HEK293 (cell line): Measurements from ENCODE around the gene ZMYND12.
"Not testable (repeated sequence)": the region's sequence is repeated elsewhere in the genome, so short reads cannot be mapped to it uniquely, and the experiment has no call there.

Source experiments
- CTCF ChIA-PET: fragments of 350-600 bp; formaldehyde crosslinking; extraction: SDS; loops from one replicate; lab custom pipeline; 2021; ENCODE audit warnings: antibody characterized with exemption; lab: Yijun Ruan, JAX
- POLR2A ChIA-PET: fragments of 300-600 bp; formaldehyde crosslinking; extraction: SDS; loops from one replicate; lab custom pipeline; 2020; ENCODE audit warnings: antibody characterized with exemption, inconsistent platforms; lab: Yijun Ruan, JAX
- H3K27ac ChIP-seq: fragments of 200-500 bp; sonication (Bioruptor generic); 2 replicates; pipeline ENCODE4 v1.5.1; 2014; ENCODE audit warnings: low read depth, low read length, control low read depth, inconsistent platforms; ENCODE audit errors: extremely low read depth
- H3K36me3 ChIP-seq, 2 experiments: fragments of 200-500 bp in 1 of 2; sonication (Bioruptor generic) in 1 of 2; 1 replicate in 1 of 2; 2 replicates in 1 of 2; pipeline ENCODE4 v1.5.1; 2014 to 2017; ENCODE audit warnings: inconsistent platforms in 2 of 2, low read length in 2 of 2; ENCODE audit not compliant: control insufficient read depth in 2 of 2, insufficient read depth in 1 of 2
- H3K4me1 ChIP-seq: fragments of 200-500 bp; sonication (Bioruptor generic); 2 replicates; pipeline ENCODE4 v1.5.1; 2014; ENCODE audit warnings: mild to moderate bottlenecking, low read length, inconsistent platforms; ENCODE audit not compliant: control insufficient read depth, insufficient read depth
- H3K4me3 ChIP-seq: 2 replicates; pipeline ENCODE4 v1.5.1; 2011; ENCODE audit warnings: low read depth, mild to moderate bottlenecking, control low read depth, low read length, moderate library complexity
- H3K9me3 ChIP-seq: fragments of 200-500 bp; sonication (Bioruptor generic); 2 replicates; pipeline ENCODE4 v1.5.1; 2014; ENCODE audit warnings: low read depth, low read length, inconsistent platforms; ENCODE audit not compliant: control insufficient read depth, insufficient read depth
- ATF2 ChIP-seq: fragments of 450-650 bp; formaldehyde crosslinking; IDR thresholded peaks from 2 replicates; pipeline ENCODE4 v1.5.1; 2016; ENCODE audit warnings: missing biosample characterization, missing genetic modification characterization, low read depth
- FEZF1 ChIP-seq: fragments of 450-650 bp; formaldehyde crosslinking; IDR thresholded peaks from 2 replicates; pipeline ENCODE4 v1.5.1; 2016; ENCODE audit warnings: missing biosample characterization, missing genetic modification characterization
- IKZF3 ChIP-seq: fragments of 450-650 bp; IDR thresholded peaks from 2 replicates; pipeline ENCODE4 v1.5.0; 2018; ENCODE audit warnings: missing biosample characterization, mild to moderate bottlenecking, missing genetic modification characterization, moderate library complexity
- KLF9 ChIP-seq: fragments of 450-650 bp; formaldehyde crosslinking; IDR thresholded peaks from 2 replicates; pipeline ENCODE4 v1.5.1; 2016; ENCODE audit warnings: missing biosample characterization, missing genetic modification characterization, low read depth
- TSHZ1 ChIP-seq: fragments of 450-650 bp; formaldehyde crosslinking; IDR thresholded peaks from 2 replicates; pipeline ENCODE4 v1.5.1; 2016; ENCODE audit warnings: missing biosample characterization, missing genetic modification characterization, borderline replicate concordance
- ZEB2 ChIP-seq: fragments of 450-650 bp; formaldehyde crosslinking; IDR thresholded peaks from 2 replicates; pipeline ENCODE4 v1.5.1; 2016; ENCODE audit warnings: missing biosample characterization, missing genetic modification characterization
- ZFP37 ChIP-seq: fragments of 450-650 bp; formaldehyde crosslinking; IDR thresholded peaks from 2 replicates; pipeline ENCODE4 v1.5.1; 2016; ENCODE audit warnings: missing biosample characterization, missing genetic modification characterization
- ZNF114 ChIP-seq: fragments of 450-650 bp; formaldehyde crosslinking; IDR thresholded peaks from 2 replicates; pipeline ENCODE4 v1.5.0; 2017; ENCODE audit warnings: missing biosample characterization, missing genetic modification characterization
- ZNF138 ChIP-seq: fragments of 450-650 bp; formaldehyde crosslinking; IDR thresholded peaks from 2 replicates; pipeline ENCODE4 v1.5.1; 2016; ENCODE audit warnings: missing biosample characterization, missing genetic modification characterization, borderline replicate concordance
- ZNF239 ChIP-seq: fragments of 450-650 bp; formaldehyde crosslinking; IDR thresholded peaks from 2 replicates; pipeline ENCODE4 v1.5.1; 2016; ENCODE audit warnings: missing biosample characterization, missing genetic modification characterization
- ZNF274 ChIP-seq, 2 experiments: fragments of 200-500 bp in 1 of 2; fragments of 450-650 bp in 1 of 2; sonication (Bioruptor generic) in 1 of 2; formaldehyde crosslinking in 1 of 2; IDR thresholded peaks; 2 replicates each; pipeline versions ENCODE4 v1.5.1 to v1.6.1; 2014 to 2016; ENCODE audit warnings: borderline replicate concordance in 1 of 2, inconsistent platforms in 1 of 2, low read length in 1 of 2, missing biosample characterization in 1 of 2, missing genetic modification characterization in 1 of 2
- ZNF341 ChIP-seq: fragments of 450-650 bp; formaldehyde crosslinking; IDR thresholded peaks from 2 replicates; pipeline ENCODE4; 2016; ENCODE audit warnings: low read depth, missing biosample characterization, missing genetic modification characterization
- ZNF423 ChIP-seq: fragments of 450-650 bp; formaldehyde crosslinking; IDR thresholded peaks from 2 replicates; pipeline ENCODE4 v1.5.1; 2016; ENCODE audit warnings: missing biosample characterization, missing genetic modification characterization
- ZNF473 ChIP-seq: fragments of 450-650 bp; formaldehyde crosslinking; IDR thresholded peaks from 2 replicates; pipeline ENCODE4 v1.5.1; 2017; ENCODE audit warnings: missing biosample characterization, missing genetic modification characterization
- ZNF548 ChIP-seq: fragments of 450-650 bp; formaldehyde crosslinking; IDR thresholded peaks from 2 replicates; pipeline ENCODE4 v1.5.1; 2016; ENCODE audit warnings: missing biosample characterization, missing genetic modification characterization
- ZNF623 ChIP-seq: fragments of 450-650 bp; formaldehyde crosslinking; IDR thresholded peaks from 2 replicates; pipeline ENCODE4 v1.5.1; 2016; ENCODE audit warnings: missing biosample characterization, missing genetic modification characterization
- ZNF639 ChIP-seq: fragments of 450-650 bp; formaldehyde crosslinking; IDR thresholded peaks from 2 replicates; pipeline ENCODE4 v1.5.1; 2016; ENCODE audit warnings: missing biosample characterization, missing genetic modification characterization
- ZNF677 ChIP-seq: fragments of 450-650 bp; IDR thresholded peaks from 2 replicates; pipeline ENCODE4 v1.5.0; 2018; ENCODE audit warnings: missing biosample characterization, mild to moderate bottlenecking, missing genetic modification characterization, moderate library complexity
- ZNF776 ChIP-seq: fragments of 450-650 bp; formaldehyde crosslinking; IDR thresholded peaks from 2 replicates; pipeline ENCODE4 v1.5.0; 2017; ENCODE audit warnings: missing biosample characterization, missing genetic modification characterization, borderline replicate concordance

Gene ZMYND12

GRCh38 chr1:42477354-42477753 lies 21.5 kb upstream of the ZMYND12 start:
- H3K9me3 ChIP-seq, POLR2A ChIA-PET: not testable (repeated sequence)

GRCh38 chr1:42476605-42477004 lies 20.8 kb upstream of the ZMYND12 start:
- no peaks in the 10 kb centered on the region for H3K4me1 ChIP-seq
- no peak overlapping the region for H3K27ac ChIP-seq
- no peaks in the 10 kb centered on the region for H3K36me3 ChIP-seq
- TF ChIP-seq ZNF274 (IDR thresholded peaks at IDR 0.05; ENCODE audit: low read length) (no peak), ZNF274 (tag by site-specific recombination; IDR thresholded peaks at IDR 0.05; ENCODE audit: borderline replicate concordance) (no peak), ZNF239 (tag by site-specific recombination) (no peak), KLF9 (tag by site-specific recombination) (no peak), ZNF473 (tag by site-specific recombination) (no peak), ZNF548 (tag by site-specific recombination) (no peak), ZFP37 (tag by site-specific recombination) (no peak), ZNF114 (tag by site-specific recombination) (no peak), FEZF1 (tag by site-specific recombination) (no peak), ZNF677 (tag by site-specific recombination) (no peak), ZNF639 (no peak), ZNF623 (tag by site-specific recombination) (no peak), ZNF138 (tag by site-specific recombination) (no peak), ZNF341 (tag by site-specific recombination) (no peak), TSHZ1 (no peak), IKZF3 (tag by site-specific recombination) (no peak), ZEB2 (no peak), ZNF776 (no peak), ZNF423 (tag by site-specific recombination) (no peak)
- no peaks in the 10 kb centered on the region for H3K9me3 ChIP-seq
- no peak overlapping the region for H3K4me3 ChIP-seq
- ChIA-PET POLR2A (no interaction called here), CTCF (no interaction called here)

More at GRCh38 chr1:42477354-42477753, 21.5 kb upstream of the ZMYND12 start:
- H3K4me1 ChIP-seq, H3K4me3 ChIP-seq, H3K36me3 ChIP-seq, CTCF ChIA-PET, H3K27ac ChIP-seq: not testable (repeated sequence)
- peak; percentile 69 for TF ChIP-seq ATF2 (tag by site-specific recombination)
